ENCODE results near the gene MROH8.

The MROH8 gene

GRCh38 chr20:37178839-37179682, at the start of gene MROH8, which contains the start of gene RPN2:
Gene MROH8 (minus strand): TSS chr20:37179548.
Gene RPN2 (plus strand): TSS chr20:37179330. CDS start chr20:37179357, 27 bp downstream.
- DNase-seq (ENCODE audit: low spot score), result peak; percentile 97

- DNase-seq (ENCODE audit: low spot score), result no peak
Observed at GRCh38 chr20:37228656-37229055, 49.3 kb upstream of the MROH8 start.

- no peak for DNase-seq (ENCODE audit: low spot score)
Observed at GRCh38 chr20:37228082-37228481, 48.7 kb upstream of the MROH8 start.

GRCh38 chr20:37226889-37227288, 47.5 kb upstream of the MROH8 start:
- no peak for DNase-seq (ENCODE audit: low spot score)

GRCh38 chr20:37225146-37225545, 45.8 kb upstream of the MROH8 start:
- DNase-seq (ENCODE audit: low spot score), result no peak

- DNase-seq (ENCODE audit: low spot score), result peak; percentile 27
Observed at GRCh38 chr20:37223053-37223452, 43.7 kb upstream of the MROH8 start.

- DNase-seq (ENCODE audit: low spot score), result peak; percentile 16
Observed at GRCh38 chr20:37222086-37222485, 42.7 kb upstream of the MROH8 start.

- DNase-seq (ENCODE audit: low spot score), result no peak
Observed at GRCh38 chr20:37220731-37221130, 41.4 kb upstream of the MROH8 start.

GRCh38 chr20:37219751-37220668, 40.7 kb upstream of the MROH8 start:
- no peak for DNase-seq (ENCODE audit: low spot score)

GRCh38 chr20:37218976-37219375, 39.6 kb upstream of the MROH8 start:
- no peak for DNase-seq (ENCODE audit: low spot score)

GRCh38 chr20:37218441-37218840, 39.1 kb upstream of the MROH8 start:
- no peak for DNase-seq (ENCODE audit: low spot score)

- no peak for DNase-seq (ENCODE audit: low spot score)
Observed at GRCh38 chr20:37209661-37210314, 30.4 kb upstream of the MROH8 start.

GRCh38 chr20:37209193-37209592, 29.8 kb upstream of the MROH8 start:
- no peak for DNase-seq (ENCODE audit: low spot score)

GRCh38 chr20:37207171-37207570, 27.8 kb upstream of the MROH8 start:
- DNase-seq (ENCODE audit: low spot score), result no peak

- no peak for DNase-seq (ENCODE audit: low spot score)
Observed at GRCh38 chr20:37205794-37206193, 26.4 kb upstream of the MROH8 start.

- DNase-seq (ENCODE audit: low spot score), result no peak
Observed at GRCh38 chr20:37205130-37205529, 25.8 kb upstream of the MROH8 start.

- DNase-seq (ENCODE audit: low spot score), result no peak
Observed at GRCh38 chr20:37204056-37204455, 24.7 kb upstream of the MROH8 start.

- DNase-seq (ENCODE audit: low spot score), result no peak
Observed at GRCh38 chr20:37202267-37202943, 23.1 kb upstream of the MROH8 start.

GRCh38 chr20:37201827-37202162, 22.4 kb upstream of the MROH8 start:
- DNase-seq (ENCODE audit: low spot score), result no peak

GRCh38 chr20:37200926-37201826, 21.8 kb upstream of the MROH8 start:
- no peak for DNase-seq (ENCODE audit: low spot score)

GRCh38 chr20:37200376-37200775, 21.0 kb upstream of the MROH8 start:
- DNase-seq (ENCODE audit: low spot score), result no peak
